ENCODE data around the gene ENTPD8.

Gene ENTPD8

DNA sequence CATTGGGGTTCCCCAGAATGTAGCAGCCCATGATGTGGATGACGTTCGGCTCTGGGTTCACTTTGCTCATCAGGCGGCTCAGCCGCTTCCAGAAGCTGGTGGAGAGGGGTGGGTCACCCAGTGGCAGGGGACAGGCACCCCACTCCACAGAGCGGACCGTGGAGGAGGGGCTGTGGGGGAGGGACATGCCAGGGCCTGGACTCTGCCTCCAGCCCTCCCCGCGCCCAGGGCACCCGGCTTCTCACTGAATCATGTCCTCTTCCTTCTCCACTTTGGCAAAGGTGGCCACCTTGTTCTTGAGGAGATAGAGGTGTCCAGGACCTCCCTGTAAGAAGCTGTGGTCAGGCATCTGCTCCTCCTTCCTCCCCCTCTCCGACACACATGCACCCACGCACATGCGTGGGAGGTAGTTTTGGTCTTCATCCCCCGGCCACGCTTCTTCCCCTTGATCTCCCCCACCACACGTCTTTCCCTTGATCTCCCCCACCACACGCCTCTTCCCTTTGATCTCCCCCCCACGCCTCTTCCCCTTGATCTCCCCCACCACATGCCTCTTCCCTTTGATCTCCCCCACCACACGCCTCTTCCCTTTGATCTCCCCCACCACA, 8.9 kb upstream of the ENTPD8 start:
- H3K4me3 ChIP-seq (ENCODE audit: low read depth, low read length), result no peak overlapping the region
- TF ChIP-seq, protein P1, sequence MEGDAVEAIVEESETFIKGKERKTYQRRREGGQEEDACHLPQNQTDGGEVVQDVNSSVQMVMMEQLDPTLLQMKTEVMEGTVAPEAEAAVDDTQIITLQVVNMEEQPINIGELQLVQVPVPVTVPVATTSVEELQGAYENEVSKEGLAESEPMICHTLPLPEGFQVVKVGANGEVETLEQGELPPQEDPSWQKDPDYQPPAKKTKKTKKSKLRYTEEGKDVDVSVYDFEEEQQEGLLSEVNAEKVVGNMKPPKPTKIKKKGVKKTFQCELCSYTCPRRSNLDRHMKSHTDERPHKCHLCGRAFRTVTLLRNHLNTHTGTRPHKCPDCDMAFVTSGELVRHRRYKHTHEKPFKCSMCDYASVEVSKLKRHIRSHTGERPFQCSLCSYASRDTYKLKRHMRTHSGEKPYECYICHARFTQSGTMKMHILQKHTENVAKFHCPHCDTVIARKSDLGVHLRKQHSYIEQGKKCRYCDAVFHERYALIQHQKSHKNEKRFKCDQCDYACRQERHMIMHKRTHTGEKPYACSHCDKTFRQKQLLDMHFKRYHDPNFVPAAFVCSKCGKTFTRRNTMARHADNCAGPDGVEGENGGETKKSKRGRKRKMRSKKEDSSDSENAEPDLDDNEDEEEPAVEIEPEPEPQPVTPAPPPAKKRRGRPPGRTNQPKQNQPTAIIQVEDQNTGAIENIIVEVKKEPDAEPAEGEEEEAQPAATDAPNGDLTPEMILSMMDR (IDR thresholded peaks at IDR 0.05; ENCODE audit: borderline replicate concordance, insufficient read depth, low read depth, low read length), result no peak

DNA sequence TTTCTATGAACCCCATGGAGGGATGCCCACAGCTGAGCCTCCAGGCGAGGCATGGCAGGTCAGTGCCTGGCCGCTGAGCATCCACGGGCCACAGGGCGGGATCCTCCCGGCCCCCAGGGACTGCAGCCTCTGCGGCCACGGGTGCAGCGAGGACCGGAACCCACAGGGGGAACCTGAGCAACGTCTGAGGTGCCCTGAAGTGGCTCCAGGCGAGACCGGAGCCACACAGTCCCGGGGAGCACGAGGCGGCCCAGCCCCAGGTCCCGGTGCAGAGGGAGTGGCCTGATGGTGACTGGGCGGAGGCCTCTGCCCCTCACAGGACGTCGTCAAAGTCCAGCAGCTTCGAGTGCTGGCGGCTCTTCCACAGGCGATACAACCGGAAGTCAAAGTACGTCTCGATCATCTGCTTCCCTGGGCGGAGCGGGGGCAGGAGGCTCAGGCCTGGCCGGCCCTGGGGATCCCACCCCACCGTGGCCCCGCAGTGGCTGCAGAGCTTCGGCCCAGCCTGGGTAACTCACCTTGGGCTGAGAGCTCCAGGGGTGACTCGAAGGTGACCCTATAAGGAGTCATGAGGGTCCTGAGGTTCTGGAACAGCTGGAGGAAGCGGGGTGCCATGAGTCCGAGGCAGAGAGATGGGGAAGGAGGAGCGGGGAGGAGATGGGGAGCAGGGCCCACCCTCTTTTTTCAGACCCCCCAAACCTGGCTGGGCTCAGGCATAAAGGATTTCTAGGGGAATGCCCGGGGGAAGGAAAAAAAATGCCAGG, 8.1 kb upstream of the ENTPD8 start:
- H3K4me3 ChIP-seq (ENCODE audit: low read depth, low read length), result no peak overlapping the region
- TF ChIP-seq, protein P1 (IDR thresholded peaks at IDR 0.05; ENCODE audit: borderline replicate concordance, insufficient read depth, low read depth, low read length), result no peak

DNA sequence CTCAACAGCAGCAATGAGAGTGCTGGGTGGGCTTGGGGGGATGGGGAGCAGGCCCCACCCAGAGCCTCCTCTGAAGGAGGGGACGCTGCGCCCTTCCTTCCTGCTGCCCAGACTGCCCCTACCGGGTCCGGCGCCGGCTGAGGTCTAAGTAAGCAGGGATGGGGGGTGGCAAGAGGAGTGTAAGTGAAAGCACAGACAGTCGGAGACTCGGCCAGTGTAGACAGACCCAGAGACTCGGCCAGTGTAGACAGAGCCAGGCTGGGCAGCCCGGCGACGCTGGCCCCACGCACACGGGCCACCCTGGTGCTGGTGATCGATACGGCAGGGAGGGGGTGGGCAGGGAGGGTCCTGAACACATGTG, 7.4 kb upstream of the ENTPD8 start:
- H3K4me3 ChIP-seq (ENCODE audit: low read depth, low read length), result no peak overlapping the region
- TF ChIP-seq, protein P1 (IDR thresholded peaks at IDR 0.05; ENCODE audit: borderline replicate concordance, insufficient read depth, low read depth, low read length), result no peak

DNA sequence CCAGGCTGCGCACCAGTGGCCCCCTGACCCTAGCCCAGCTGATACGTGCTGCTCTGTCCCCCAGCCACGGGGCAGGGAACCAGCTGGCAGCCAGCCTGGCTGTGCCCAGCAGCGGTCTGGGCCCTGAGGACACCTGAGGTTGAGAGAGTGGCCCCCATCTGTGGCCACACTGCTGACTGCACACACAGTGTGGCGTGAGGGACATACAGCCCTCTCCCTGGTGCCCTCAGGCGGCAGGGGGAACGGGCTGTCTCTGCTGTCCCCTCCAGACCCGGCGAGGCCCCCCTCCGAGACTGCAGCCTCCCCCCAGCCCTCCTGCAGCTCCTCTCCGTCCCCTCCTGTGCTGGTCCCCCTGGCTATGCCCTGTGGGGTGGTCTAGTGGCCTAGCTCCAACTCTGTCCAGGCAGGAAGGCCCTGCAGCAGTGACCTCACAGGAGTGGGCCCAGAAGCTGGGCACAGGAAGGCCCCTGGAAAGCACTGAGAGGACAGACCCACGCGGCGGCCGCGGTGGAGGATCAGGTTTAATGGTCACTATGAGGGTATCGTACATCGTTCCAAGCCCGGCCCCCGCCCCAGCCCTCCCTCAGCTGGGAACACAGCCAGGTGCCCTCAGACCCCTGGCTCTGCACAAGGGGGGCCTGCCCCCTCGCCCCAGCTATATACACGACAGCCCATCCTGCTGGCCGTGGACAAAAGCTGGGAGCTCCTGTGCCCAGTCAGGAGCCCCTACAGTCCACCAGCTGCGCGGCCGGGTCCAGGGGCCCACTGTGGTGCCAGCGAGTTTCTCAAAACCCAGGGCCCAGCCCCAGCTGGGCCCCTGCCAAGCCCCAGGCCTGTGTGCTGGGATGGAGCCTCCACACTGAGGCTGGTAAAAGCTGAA, 6.8 kb upstream of the ENTPD8 start:
- no peak overlapping the region for H3K4me3 ChIP-seq (ENCODE audit: low read depth, low read length)
- TF ChIP-seq, protein P1 (IDR thresholded peaks at IDR 0.05; ENCODE audit: borderline replicate concordance, insufficient read depth, low read depth, low read length), result no peak

DNA sequence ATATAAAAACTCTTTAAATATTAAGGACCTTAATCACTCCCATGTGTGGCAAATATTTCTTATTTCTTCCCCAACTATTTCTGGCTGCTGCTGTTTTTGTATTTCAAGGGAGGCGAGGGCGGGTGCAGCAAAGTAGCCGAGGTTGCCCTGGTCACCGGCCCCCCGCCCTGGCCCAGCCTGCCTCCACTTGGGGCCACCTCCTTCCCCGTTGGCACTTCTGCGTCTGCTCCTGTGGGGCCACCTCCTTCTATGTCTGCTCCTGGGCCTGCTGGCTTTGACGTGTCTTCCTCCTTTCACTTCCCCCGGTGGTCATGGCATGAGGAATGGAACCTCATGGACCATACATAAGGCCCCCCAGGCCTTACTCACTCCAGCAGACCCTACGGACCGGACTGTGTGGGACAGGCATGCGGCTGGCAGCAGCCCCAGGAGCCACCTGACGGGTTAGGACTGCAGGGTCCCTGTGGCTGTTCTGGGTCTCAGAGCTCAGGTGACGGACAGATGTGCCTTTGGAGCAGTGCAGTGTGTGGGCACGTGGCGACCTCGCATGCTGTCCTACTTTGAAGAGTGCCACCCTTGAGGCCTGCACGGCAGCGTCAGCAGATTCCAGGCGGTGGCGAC, 5.8 kb upstream of the ENTPD8 start:
- H3K4me3 ChIP-seq (ENCODE audit: low read depth, low read length), result no peak overlapping the region
- TF ChIP-seq, protein P1 (IDR thresholded peaks at IDR 0.05; ENCODE audit: borderline replicate concordance, insufficient read depth, low read depth, low read length), result no peak

DNA sequence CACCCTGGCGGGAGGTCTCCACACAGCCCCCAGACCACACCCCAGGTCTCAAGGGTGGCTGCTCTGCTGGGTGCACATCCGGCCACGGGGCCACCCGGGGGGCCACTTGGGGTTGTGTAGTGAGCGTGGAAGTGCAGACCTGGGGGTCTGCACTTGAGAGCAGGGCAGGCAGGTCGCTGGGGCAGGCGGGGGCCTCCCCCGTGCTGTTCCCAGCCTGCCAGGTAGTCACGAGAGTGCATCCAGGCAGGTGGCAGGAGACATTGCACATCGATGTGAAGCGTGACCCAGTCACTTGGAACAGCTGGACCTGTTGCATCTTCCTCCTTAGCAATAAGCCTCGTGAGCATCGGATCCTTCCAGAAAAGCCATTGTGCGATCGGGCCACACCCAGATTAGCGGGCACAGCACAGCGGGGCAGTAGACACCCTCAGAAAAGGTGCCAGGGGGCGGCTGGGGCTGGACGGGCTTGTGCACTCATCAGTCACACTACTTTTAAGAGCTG, 4.8 kb upstream of the ENTPD8 start:
- H3K4me3 ChIP-seq (ENCODE audit: low read depth, low read length), result no peak overlapping the region
- TF ChIP-seq, protein P1 (IDR thresholded peaks at IDR 0.05; ENCODE audit: borderline replicate concordance, insufficient read depth, low read depth, low read length), result no peak
